ENCODE data around the gene ASXL3.

DNA sequence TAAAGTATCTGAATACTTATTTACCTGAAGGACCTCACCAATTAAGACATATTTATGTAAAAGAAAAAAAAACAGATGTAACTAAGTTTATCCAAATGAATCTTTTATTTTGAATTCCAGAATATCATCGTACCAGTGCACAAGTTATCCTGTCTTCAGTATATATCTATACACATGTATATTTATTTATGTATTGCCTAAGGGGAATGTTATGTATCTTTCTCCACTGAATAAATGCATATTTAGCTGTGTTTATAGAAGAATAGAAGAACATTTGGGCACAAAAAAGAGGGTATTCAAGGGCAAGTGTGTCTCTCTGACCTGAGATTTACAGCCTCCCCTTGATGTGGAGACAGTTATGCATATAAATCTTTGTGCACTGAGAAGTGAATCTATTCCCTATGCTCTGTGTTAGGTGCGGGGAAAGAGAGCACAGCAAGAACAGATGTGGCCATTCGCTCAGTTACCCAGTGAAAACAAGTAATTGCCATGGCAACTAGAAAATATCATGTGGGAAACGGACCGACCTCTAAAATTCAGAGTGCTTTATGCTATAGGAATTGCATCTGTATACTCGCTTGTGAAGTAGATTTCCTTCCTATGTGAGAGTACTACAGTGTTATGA lies 39.5 kb upstream of the ASXL3 start:
- TF ChIP-seq, protein P1, sequence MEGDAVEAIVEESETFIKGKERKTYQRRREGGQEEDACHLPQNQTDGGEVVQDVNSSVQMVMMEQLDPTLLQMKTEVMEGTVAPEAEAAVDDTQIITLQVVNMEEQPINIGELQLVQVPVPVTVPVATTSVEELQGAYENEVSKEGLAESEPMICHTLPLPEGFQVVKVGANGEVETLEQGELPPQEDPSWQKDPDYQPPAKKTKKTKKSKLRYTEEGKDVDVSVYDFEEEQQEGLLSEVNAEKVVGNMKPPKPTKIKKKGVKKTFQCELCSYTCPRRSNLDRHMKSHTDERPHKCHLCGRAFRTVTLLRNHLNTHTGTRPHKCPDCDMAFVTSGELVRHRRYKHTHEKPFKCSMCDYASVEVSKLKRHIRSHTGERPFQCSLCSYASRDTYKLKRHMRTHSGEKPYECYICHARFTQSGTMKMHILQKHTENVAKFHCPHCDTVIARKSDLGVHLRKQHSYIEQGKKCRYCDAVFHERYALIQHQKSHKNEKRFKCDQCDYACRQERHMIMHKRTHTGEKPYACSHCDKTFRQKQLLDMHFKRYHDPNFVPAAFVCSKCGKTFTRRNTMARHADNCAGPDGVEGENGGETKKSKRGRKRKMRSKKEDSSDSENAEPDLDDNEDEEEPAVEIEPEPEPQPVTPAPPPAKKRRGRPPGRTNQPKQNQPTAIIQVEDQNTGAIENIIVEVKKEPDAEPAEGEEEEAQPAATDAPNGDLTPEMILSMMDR (IDR thresholded peaks at IDR 0.05; ENCODE audit: insufficient read depth, low read depth, low read length), result no peak
- no peak for TF ChIP-seq EZH2 (IDR thresholded peaks at IDR 0.05; ENCODE audit: insufficient read depth, low read length)
